Breast epithelium (tissue), 3 donors: ENCODE measurements around the gene AQP5.

Experiments used
- CTCF ChIP-seq, 3 donors: fragments of 450-650 bp; IDR thresholded peaks; one replicate each; pipeline ENCODE4 v1.5.1; 2016 to 2017; ENCODE audit warnings: antibody characterized with exemption in 3 of 3, mild to moderate bottlenecking in 3 of 3, moderate library complexity in 3 of 3
- POLR2A ChIP-seq: fragments of 450-650 bp; IDR thresholded peaks from one replicate; pipeline ENCODE4 v1.6.1; 2016; ENCODE audit warnings: antibody characterized with exemption, mild to moderate bottlenecking, moderate library complexity
- POLR2AphosphoS5 ChIP-seq, 3 donors: sonication (generic); formaldehyde crosslinking; IDR thresholded peaks; one replicate each; pipeline ENCODE4 v1.6.1; 2017; ENCODE audit warnings: antibody characterized with exemption in 3 of 3

DNA sequence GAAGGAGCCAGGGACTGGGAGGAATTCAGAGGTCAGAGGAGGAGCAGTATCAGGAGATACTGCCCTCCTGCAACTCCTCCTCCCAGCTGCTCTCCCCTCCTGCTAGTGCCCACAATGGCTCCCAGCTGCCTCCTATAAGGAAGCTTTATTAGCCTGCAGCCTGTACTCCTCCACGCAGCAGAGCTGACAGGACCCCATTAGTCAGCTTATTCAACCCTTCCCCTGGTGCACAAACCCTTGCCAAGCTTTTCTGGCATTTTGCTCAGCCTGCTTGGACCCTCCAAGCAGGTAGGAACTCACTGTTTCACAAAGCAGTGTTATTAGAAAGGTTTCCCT, 18.1 kb upstream of the AQP5 start:
- TF ChIP-seq CTCF (IDR thresholded peaks at IDR 0.05) (no peak), POLR2AphosphoS5 (IDR thresholded peaks at IDR 0.05) (no peak), POLR2A (no peak)
